ENCODE data around the gene ANKRD24.

Gene ANKRD24

DNA sequence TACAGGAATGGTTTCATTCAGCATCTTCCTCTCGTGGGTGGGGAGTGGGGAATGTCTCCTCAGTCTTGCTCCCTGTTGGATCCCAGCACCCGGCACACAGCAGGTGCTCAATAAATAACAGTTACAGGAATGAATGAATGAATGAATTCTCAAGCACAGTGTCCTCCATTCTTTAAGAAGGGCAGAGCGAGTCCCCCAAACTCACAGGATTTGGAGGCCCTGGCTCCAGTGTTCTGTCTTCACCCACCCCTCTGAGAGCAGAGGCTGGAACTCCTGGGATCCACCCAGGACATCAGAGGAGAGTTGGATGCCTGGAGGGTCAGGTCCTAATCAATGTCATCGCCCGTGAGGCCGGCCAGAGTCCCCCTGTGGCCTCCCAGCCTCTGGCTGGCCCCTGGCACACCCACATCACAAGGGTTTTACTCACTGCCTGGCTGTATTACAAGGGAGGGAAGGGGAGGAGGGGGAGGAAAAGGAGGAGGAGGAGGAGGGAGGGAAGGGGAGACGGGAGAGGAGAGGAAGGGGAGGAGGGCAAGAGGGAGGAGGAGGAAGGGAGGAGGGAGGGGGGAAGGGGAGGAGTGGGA lies 37.7 kb upstream of the ANKRD24 start:
- Histone ChIP-seq H2BK12ac (ENCODE audit: low read length) (no peak overlapping the region), H3K27ac (ENCODE audit: low read depth, low read length) (no peak overlapping the region), H3K79me1 (ENCODE audit: low read length) (no peaks in the 10 kb centered on the region), H3K4me2 (ENCODE audit: low read length) (no peak overlapping the region), H3K79me2 (ENCODE audit: control insufficient read depth, insufficient read depth, low read length, poor library complexity) (no peaks in the 10 kb centered on the region), H4K8ac (ENCODE audit: low read depth, low read length) (no peak overlapping the region), H3K36me3 (ENCODE audit: control insufficient read depth in 1 of 2, insufficient read depth in 2 of 2, low read length in 2 of 2) (no peaks in the 10 kb centered on the region), H3K4me3 (ENCODE audit: low read depth, low read length) (no peak overlapping the region), H3K9ac (ENCODE audit: low read length) (no peak overlapping the region), H4K12ac (ENCODE audit: low read depth, low read length) (no peak overlapping the region), H2BK5ac (ENCODE audit: low read depth, low read length, poor library complexity) (no peak overlapping the region), H2AFZ (ENCODE audit: insufficient read depth, low read length, poor library complexity) (no peak overlapping the region), H2BK120ac (ENCODE audit: insufficient read depth, low read length, poor library complexity) (no peak overlapping the region), H3K9me3 (ENCODE audit: insufficient read depth, low read depth, low read length) (no peaks in the 10 kb centered on the region), H3K23ac (ENCODE audit: low read length) (no peak overlapping the region), H3K27me3 (ENCODE audit: insufficient read depth, low read length) (no peaks in the 10 kb centered on the region), H3K4me1 (ENCODE audit: control insufficient read depth in 1 of 2, insufficient read depth in 2 of 2, low read length in 2 of 2) (peaks cover 0 to 3% of the 10 kb centered on the region in 2 experiments), H3K18ac (ENCODE audit: low read length) (no peak overlapping the region), H2AK5ac (ENCODE audit: low read length) (no peak overlapping the region), H3K4ac (ENCODE audit: low read depth, low read length) (no peak overlapping the region), H3K14ac (ENCODE audit: low read length) (no peak overlapping the region), H4K91ac (ENCODE audit: low read depth, low read length) (no peak overlapping the region)
- DNase-seq = no peak
- WGBS (ENCODE audit: extremely low coverage, insufficient coverage, insufficient read length) = no CpG with 5 or more reads among the region's 7 CpGs

DNA sequence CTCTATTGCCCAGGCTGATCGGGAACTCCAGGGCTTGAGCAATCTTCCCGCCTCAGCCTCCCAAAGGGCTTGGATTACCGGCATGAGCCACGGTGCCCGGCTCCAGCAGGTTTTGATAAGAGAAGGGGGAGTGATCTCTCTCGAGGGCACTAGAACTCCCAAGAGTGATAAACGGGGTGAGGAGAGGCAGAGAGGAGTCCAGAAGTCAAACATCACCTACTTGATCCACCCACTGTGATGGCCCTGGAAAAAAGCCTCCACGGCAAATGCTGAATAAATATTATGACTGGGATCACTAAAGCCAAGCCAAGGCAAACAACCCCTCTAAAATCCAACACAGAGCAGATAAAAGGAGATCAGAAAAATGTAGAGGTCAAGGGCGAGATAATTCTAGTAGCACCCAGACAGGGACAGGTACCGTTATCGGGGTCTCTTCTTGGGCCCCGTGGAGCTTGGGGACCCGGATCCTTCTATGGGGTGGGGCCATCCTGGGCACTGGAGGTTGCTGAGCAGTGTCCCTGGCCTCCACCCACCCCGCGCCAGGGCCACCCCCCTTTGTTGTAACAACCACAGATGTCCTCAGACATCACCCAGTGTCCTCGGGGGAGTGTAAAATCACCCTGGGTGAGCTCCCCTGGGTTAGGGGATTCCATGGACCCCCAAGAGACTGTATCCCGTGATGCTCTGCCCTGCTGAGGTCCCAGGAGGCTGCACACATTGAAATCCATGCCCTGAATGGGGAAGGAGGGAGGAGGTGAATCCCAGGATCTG lies 32.8 kb upstream of the ANKRD24 start:
- H3K23ac ChIP-seq (ENCODE audit: low read length) = no peak overlapping the region
- H3K79me2 ChIP-seq (ENCODE audit: control insufficient read depth, insufficient read depth, low read length, poor library complexity) = no peaks in the 10 kb centered on the region
- H3K14ac ChIP-seq (ENCODE audit: low read length) = no peak overlapping the region
- no peak overlapping the region for H4K8ac ChIP-seq (ENCODE audit: low read depth, low read length)
- no peak overlapping the region for H2BK120ac ChIP-seq (ENCODE audit: insufficient read depth, low read length, poor library complexity)
- no peak for DNase-seq
- no peak overlapping the region for H2AFZ ChIP-seq (ENCODE audit: insufficient read depth, low read length, poor library complexity)
- peaks cover 3% of the 10 kb centered on the region in 2 experiments for H3K4me1 ChIP-seq (ENCODE audit: control insufficient read depth in 1 of 2, insufficient read depth in 2 of 2, low read length in 2 of 2)
- H2BK5ac ChIP-seq (ENCODE audit: low read depth, low read length, poor library complexity) = no peak overlapping the region
- no peak overlapping the region for H3K18ac ChIP-seq (ENCODE audit: low read length)
- H3K79me1 ChIP-seq (ENCODE audit: low read length) = no peaks in the 10 kb centered on the region
- no peak overlapping the region for H3K4me2 ChIP-seq (ENCODE audit: low read length)
- no peak overlapping the region for H3K4me3 ChIP-seq (ENCODE audit: low read depth, low read length)
- no peak overlapping the region for H4K12ac ChIP-seq (ENCODE audit: low read depth, low read length)
- H3K36me3 ChIP-seq (ENCODE audit: control insufficient read depth in 1 of 2, insufficient read depth in 2 of 2, low read length in 2 of 2) = no peaks in the 10 kb centered on the region
- H3K9me3 ChIP-seq (ENCODE audit: insufficient read depth, low read depth, low read length) = no peaks in the 10 kb centered on the region
- no peak overlapping the region for H3K27ac ChIP-seq (ENCODE audit: low read depth, low read length)
- no peak overlapping the region for H3K9ac ChIP-seq (ENCODE audit: low read length)
- H2AK5ac ChIP-seq (ENCODE audit: low read length) = no peak overlapping the region
- no peak overlapping the region for H2BK12ac ChIP-seq (ENCODE audit: low read length)
- no peak overlapping the region for H3K4ac ChIP-seq (ENCODE audit: low read depth, low read length)
- no peak overlapping the region for H4K91ac ChIP-seq (ENCODE audit: low read depth, low read length)
- WGBS (ENCODE audit: extremely low coverage, insufficient coverage, insufficient read length) = no CpG with 5 or more reads among the region's 17 CpGs
- H3K27me3 ChIP-seq (ENCODE audit: insufficient read depth, low read length) = no peaks in the 10 kb centered on the region

DNA sequence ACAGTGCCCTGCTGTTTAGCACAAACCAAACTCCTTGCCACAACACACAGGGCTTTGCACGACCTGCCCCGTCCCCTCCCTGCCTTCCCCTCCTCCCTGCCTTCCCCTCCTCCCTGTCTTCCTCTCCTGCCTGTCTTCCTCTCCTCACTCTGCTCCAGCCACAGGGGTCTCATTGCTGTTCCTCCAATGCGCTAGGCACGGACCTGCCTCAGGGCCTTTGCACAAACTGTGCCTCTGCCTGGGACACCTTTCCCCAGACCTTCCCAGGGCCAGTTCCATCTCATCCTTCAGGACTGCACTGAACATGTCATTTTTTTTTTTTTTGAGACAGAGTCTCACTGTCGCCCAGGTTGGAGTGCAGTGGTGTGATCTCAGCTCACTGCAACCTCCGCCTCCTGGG lies 30.9 kb upstream of the ANKRD24 start:
- Histone ChIP-seq H3K23ac (ENCODE audit: low read length) (no peak overlapping the region), H2BK120ac (ENCODE audit: insufficient read depth, low read length, poor library complexity) (no peak overlapping the region), H2AFZ (ENCODE audit: insufficient read depth, low read length, poor library complexity) (no peak overlapping the region), H4K8ac (ENCODE audit: low read depth, low read length) (no peak overlapping the region), H3K27me3 (ENCODE audit: insufficient read depth, low read length) (no peaks in the 10 kb centered on the region), H2AK5ac (ENCODE audit: low read length) (no peak overlapping the region), H3K79me2 (ENCODE audit: control insufficient read depth, insufficient read depth, low read length, poor library complexity) (no peaks in the 10 kb centered on the region), H4K91ac (ENCODE audit: low read depth, low read length) (no peak overlapping the region), H4K12ac (ENCODE audit: low read depth, low read length) (no peak overlapping the region), H3K14ac (ENCODE audit: low read length) (no peak overlapping the region), H3K4me3 (ENCODE audit: low read depth, low read length) (no peak overlapping the region), H3K4me2 (ENCODE audit: low read length) (no peak overlapping the region), H3K18ac (ENCODE audit: low read length) (no peak overlapping the region), H3K9ac (ENCODE audit: low read length) (no peak overlapping the region), H2BK12ac (ENCODE audit: low read length) (no peak overlapping the region), H3K4me1 (ENCODE audit: control insufficient read depth in 1 of 2, insufficient read depth in 2 of 2, low read length in 2 of 2) (peaks cover 0 to 3% of the 10 kb centered on the region in 2 experiments), H3K36me3 (ENCODE audit: control insufficient read depth in 1 of 2, insufficient read depth in 2 of 2, low read length in 2 of 2) (no peaks in the 10 kb centered on the region), H3K9me3 (ENCODE audit: insufficient read depth, low read depth, low read length) (no peaks in the 10 kb centered on the region), H3K79me1 (ENCODE audit: low read length) (no peaks in the 10 kb centered on the region), H3K27ac (ENCODE audit: low read depth, low read length) (no peak overlapping the region), H2BK5ac (ENCODE audit: low read depth, low read length, poor library complexity) (no peak overlapping the region), H3K4ac (ENCODE audit: low read depth, low read length) (no peak overlapping the region)
- no CpG with 5 or more reads among the region's 6 CpGs for WGBS (ENCODE audit: extremely low coverage, insufficient coverage, insufficient read length)
- DNase-seq = no peak

DNA sequence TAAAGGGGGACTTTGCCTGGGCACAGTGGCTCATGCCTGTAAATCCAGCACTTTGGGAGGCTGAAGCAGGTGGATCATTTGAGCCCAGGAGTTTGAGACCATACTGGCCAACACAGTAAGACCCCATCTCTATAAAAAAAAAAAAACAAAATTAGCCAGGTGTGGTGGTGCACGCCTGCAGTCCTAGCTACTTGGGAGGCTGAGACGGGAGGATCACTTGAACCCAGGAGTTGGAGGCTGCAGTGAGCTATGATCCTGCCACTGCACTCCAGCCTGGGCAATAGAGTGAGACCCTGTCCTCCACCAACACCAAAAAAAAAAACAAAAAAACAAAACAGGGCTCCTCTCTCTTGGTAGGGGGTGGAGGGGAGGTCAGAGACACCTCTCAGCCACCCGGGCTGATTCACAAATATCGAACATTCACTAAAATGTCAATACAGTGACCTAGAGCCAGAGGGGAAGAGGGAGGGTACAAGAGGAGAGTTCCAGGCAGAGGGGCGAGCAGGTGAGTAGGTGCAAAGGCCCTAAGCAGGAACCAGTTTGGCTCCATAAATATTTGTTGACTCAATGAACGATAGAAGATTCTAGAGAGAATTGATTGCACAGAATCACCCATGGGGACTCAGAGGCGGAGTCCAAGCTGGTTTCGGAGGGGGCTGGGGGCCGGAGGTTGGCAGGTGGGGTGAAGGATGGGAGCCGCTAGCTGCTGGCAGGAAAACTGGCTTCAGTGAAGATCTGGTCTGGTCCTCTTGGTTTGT lies 30.1 kb upstream of the ANKRD24 start:
- Histone ChIP-seq H2BK12ac (ENCODE audit: low read length) (no peak overlapping the region), H4K12ac (ENCODE audit: low read depth, low read length) (no peak overlapping the region), H3K4me1 (ENCODE audit: control insufficient read depth in 1 of 2, insufficient read depth in 2 of 2, low read length in 2 of 2) (peaks cover 0 to 3% of the 10 kb centered on the region in 2 experiments), H3K4me3 (ENCODE audit: low read depth, low read length) (no peak overlapping the region), H3K4me2 (ENCODE audit: low read length) (no peak overlapping the region), H4K8ac (ENCODE audit: low read depth, low read length) (no peak overlapping the region), H4K91ac (ENCODE audit: low read depth, low read length) (no peak overlapping the region), H2BK120ac (ENCODE audit: insufficient read depth, low read length, poor library complexity) (no peak overlapping the region), H2AK5ac (ENCODE audit: low read length) (no peak overlapping the region), H3K18ac (ENCODE audit: low read length) (no peak overlapping the region), H3K27ac (ENCODE audit: low read depth, low read length) (no peak overlapping the region), H3K79me2 (ENCODE audit: control insufficient read depth, insufficient read depth, low read length, poor library complexity) (no peaks in the 10 kb centered on the region), H3K4ac (ENCODE audit: low read depth, low read length) (no peak overlapping the region), H2AFZ (ENCODE audit: insufficient read depth, low read length, poor library complexity) (no peak overlapping the region), H3K23ac (ENCODE audit: low read length) (no peak overlapping the region), H3K27me3 (ENCODE audit: insufficient read depth, low read length) (no peaks in the 10 kb centered on the region), H3K79me1 (ENCODE audit: low read length) (no peaks in the 10 kb centered on the region), H3K14ac (ENCODE audit: low read length) (no peak overlapping the region), H3K36me3 (ENCODE audit: control insufficient read depth in 1 of 2, insufficient read depth in 2 of 2, low read length in 2 of 2) (no peaks in the 10 kb centered on the region), H2BK5ac (ENCODE audit: low read depth, low read length, poor library complexity) (no peak overlapping the region), H3K9ac (ENCODE audit: low read length) (no peak overlapping the region), H3K9me3 (ENCODE audit: insufficient read depth, low read depth, low read length) (no peaks in the 10 kb centered on the region)
- no CpG with 5 or more reads among the region's 10 CpGs for WGBS (ENCODE audit: extremely low coverage, insufficient coverage, insufficient read length)
- no peak for DNase-seq
